BE2C (cell line): ENCODE data around the gene OSBPL6.
"Not testable (repeated sequence)": the region's sequence is repeated elsewhere in the genome, so short reads cannot be mapped to it uniquely, and the experiment has no call there.

Source experiments
- DNase-seq: peaks from one replicate; pipeline ENCODE4 v3.0.0-alpha.2; 2020
- H3K27me3 ChIP-seq: fragments of 250-450 bp; sonication (Bioruptor Pico); 2 replicates; pipeline ENCODE4 v1.5.1; 2020; ENCODE audit warnings: mild to moderate bottlenecking
- H3K36me3 ChIP-seq: fragments of 250-450 bp; sonication (Bioruptor Pico); 2 replicates; pipeline ENCODE4 v1.5.1; 2020; ENCODE audit warnings: mild to moderate bottlenecking
- H3K4me1 ChIP-seq: fragments of 250-450 bp; sonication (Bioruptor Pico); 2 replicates; pipeline ENCODE4 v1.5.1; 2020
- H3K4me3 ChIP-seq: 2 replicates; pipeline ENCODE4 v1.5.1; 2011; ENCODE audit warnings: low read depth, low read length
- H3K9me3 ChIP-seq: fragments of 250-450 bp; sonication (Bioruptor Pico); 2 replicates; pipeline ENCODE4 v1.5.1; 2020
- TF ChIP-seq, protein P1 (sequence below): IDR thresholded peaks from 2 replicates; pipeline ENCODE4 v1.5.1; 2012; ENCODE audit warnings: mild to moderate bottlenecking, low read depth, low read length

The OSBPL6 gene

DNA sequence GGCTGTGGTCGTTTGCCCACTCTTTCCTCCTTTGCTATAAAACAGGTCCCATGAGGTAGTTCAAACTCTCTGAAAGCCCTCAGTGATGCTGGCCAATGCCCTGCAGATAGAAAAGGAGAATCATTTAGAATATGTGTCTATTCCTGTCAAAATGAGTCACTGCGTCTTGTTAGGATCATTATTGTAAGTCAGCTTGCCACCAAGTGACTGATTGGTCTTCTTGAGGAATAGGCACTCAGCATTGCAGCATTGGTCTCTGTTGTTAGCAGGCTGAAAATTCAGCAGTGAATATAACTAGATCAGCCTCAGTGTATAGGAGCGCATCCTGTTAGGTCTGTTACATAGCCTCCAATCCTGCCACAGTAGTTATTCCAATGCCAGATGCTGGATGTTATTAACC lies 227.8 kb downstream of the OSBPL6 start:
- Histone ChIP-seq H3K36me3 (no peaks in the 10 kb centered on the region; the same call in 1 of the 2 replicates), H3K9me3 (no peaks in the 10 kb centered on the region), H3K4me1 (no peaks in the 10 kb centered on the region), H3K4me3 (no peak overlapping the region), H3K27me3 (no peaks in the 10 kb centered on the region)
- TF ChIP-seq, protein P1, sequence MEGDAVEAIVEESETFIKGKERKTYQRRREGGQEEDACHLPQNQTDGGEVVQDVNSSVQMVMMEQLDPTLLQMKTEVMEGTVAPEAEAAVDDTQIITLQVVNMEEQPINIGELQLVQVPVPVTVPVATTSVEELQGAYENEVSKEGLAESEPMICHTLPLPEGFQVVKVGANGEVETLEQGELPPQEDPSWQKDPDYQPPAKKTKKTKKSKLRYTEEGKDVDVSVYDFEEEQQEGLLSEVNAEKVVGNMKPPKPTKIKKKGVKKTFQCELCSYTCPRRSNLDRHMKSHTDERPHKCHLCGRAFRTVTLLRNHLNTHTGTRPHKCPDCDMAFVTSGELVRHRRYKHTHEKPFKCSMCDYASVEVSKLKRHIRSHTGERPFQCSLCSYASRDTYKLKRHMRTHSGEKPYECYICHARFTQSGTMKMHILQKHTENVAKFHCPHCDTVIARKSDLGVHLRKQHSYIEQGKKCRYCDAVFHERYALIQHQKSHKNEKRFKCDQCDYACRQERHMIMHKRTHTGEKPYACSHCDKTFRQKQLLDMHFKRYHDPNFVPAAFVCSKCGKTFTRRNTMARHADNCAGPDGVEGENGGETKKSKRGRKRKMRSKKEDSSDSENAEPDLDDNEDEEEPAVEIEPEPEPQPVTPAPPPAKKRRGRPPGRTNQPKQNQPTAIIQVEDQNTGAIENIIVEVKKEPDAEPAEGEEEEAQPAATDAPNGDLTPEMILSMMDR, result no peak
- no peak for DNase-seq

GRCh38 chr2:178423746-178424145 lies 229.4 kb downstream of the OSBPL6 start:
- DNase-seq, H3K27me3 ChIP-seq, H3K36me3 ChIP-seq, H3K4me3 ChIP-seq, H3K4me1 ChIP-seq, H3K9me3 ChIP-seq: not testable (repeated sequence)

GRCh38 chr2:178425255-178425827 lies 231.0 kb downstream of the OSBPL6 start:
- Histone ChIP-seq H3K4me3 (no peak overlapping the region), H3K9me3 (no peaks in the 10 kb centered on the region), H3K27me3 (no peaks in the 10 kb centered on the region), H3K4me1 (no peaks in the 10 kb centered on the region), H3K36me3 (no peaks in the 10 kb centered on the region; the same call in 1 of the 2 replicates)
- no peak for DNase-seq
- TF ChIP-seq, protein P1, result no peak

DNA sequence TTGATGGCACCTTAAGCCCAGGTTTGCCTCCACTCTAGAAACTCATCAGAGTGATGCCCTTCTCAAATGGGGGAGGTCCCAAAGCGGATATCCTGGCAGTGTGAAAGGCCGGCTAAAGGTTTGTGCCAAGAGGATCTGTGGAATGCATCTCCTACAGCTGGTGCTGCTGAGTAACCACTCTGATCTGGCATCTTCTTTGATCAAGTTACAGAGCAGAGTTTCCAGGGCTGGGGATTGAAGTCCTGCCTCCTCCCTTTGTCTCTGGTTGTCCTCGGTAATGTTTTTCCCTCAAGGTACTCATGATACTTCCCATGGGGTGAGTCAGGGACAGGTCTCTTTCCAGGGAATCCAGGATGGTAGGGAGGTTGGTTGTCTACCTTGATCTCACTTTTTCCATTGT lies 232.1 kb downstream of the OSBPL6 start:
- no peak for DNase-seq
- Histone ChIP-seq H3K4me3 (no peak overlapping the region), H3K36me3 (no peaks in the 10 kb centered on the region; the same call in 1 of the 2 replicates), H3K27me3 (no peaks in the 10 kb centered on the region), H3K4me1 (no peaks in the 10 kb centered on the region), H3K9me3 (no peaks in the 10 kb centered on the region)
- TF ChIP-seq, protein P1, result no peak

- TF ChIP-seq, protein P1, result no peak
- no peak overlapping the region for H3K4me3 ChIP-seq
- H3K9me3 ChIP-seq, result no peaks in the 10 kb centered on the region
- no peak for DNase-seq
- H3K27me3 ChIP-seq, result no peaks in the 10 kb centered on the region
- H3K36me3 ChIP-seq, result peaks cover 3% of the 10 kb centered on the region
- H3K4me1 ChIP-seq, result no peaks in the 10 kb centered on the region
Measured at GRCh38 chr2:178427458-178427857, 233.1 kb downstream of the OSBPL6 start.

DNA sequence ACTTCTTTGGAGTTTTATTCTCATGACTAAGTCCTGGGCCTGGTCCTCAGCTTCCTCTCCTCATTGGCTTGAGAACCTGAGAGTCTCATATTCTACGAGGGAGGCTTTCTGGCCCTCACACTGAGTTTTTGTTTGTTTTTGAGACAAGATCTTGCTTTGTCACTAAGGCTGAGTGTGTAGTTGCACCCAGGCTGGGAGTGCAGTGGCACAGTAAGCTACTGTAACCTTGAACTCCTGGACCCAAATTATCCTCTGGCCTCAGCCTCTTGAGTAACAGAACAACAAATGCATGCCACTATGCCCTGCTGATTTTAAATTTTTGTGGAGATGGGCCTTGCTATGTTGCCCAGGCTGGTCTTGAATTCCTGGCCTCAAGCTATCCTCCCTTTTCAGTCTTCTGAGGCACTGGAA lies 234.1 kb downstream of the OSBPL6 start:
- H3K27me3 ChIP-seq, result no peaks in the 10 kb centered on the region
- H3K9me3 ChIP-seq, result no peaks in the 10 kb centered on the region
- TF ChIP-seq, protein P1, result no peak
- peaks cover 3% of the 10 kb centered on the region for H3K36me3 ChIP-seq
- H3K4me1 ChIP-seq, result no peaks in the 10 kb centered on the region
- H3K4me3 ChIP-seq, result no peak overlapping the region
- no peak for DNase-seq

DNA sequence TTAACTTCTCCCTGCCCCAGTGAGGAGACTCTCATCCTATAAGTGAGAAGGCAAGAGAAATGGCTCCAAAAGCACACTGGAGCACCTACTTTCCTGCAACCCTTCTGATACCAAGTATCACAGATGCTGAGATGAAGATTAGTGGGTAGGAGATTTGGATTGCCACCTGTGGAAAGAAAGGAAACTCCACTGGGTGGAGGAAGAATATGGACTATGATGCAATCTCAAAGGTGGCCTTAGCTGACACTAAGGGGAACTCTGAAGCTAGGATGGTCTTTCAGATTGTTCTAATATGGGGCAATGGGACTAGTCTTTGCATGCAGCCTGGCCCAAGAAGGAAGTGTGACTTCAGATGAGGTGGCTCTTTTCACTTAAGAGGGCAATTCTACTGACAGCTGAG lies 235.0 kb downstream of the OSBPL6 start:
- TF ChIP-seq, protein P1, result no peak
- no peak for DNase-seq
- H3K36me3 ChIP-seq, result peaks cover 3% of the 10 kb centered on the region
- no peaks in the 10 kb centered on the region for H3K4me1 ChIP-seq
- no peak overlapping the region for H3K4me3 ChIP-seq
- no peaks in the 10 kb centered on the region for H3K27me3 ChIP-seq
- no peaks in the 10 kb centered on the region for H3K9me3 ChIP-seq
